ENCODE data around the gene PWWP2B. TPM values are rescaled to one million over a fixed set of nuclear protein-coding genes. Genes with fewer than 3 reads are reported as not detected.

The PWWP2B gene
- total and polyA plus RNA-seq, 2 of the 13 experiments (the other 11 are each of a cell fraction or from before 2014, with no cell fraction given): 2.3 to 4.7 TPM

GRCh38 chr10:132395704-132396493 lies 1.1 kb upstream of the PWWP2B start (continued):
- TF ChIP-seq ZNF503 (CRISPR knock-in tag; IDR thresholded peaks at IDR 0.05): 0 out of 2 replicates have a peak, but pooled peaks have one; percentile 25
- TF ChIP-seq ZNF639 (CRISPR knock-in tag; conservative IDR thresholded peaks at IDR 0.05): peak; percentile 18; the same call in 1 of the 2 replicates
- peak; percentile 73; the same call in 1 of the 2 replicates for TF ChIP-seq PHF21A (CRISPR knock-in tag; IDR thresholded peaks at IDR 0.05)
- TF ChIP-seq PRDM15 (CRISPR knock-in tag; IDR thresholded peaks at IDR 0.05): 0 out of 2 replicates have a peak, but pooled peaks have one; percentile 53
- TF ChIP-seq ZNF430 (CRISPR knock-in tag; IDR thresholded peaks at IDR 0.05): peak; percentile 75
- no peak for TF ChIP-seq EP300 (IDR thresholded peaks at IDR 0.05; ENCODE audit: low read depth in 2 of 2, low read length in 2 of 2)
- TF ChIP-seq EP300 (CRISPR knock-in tag; IDR thresholded peaks at IDR 0.05; ENCODE audit: borderline replicate concordance): no peak
- TF ChIP-seq ZNF747 (CRISPR knock-in tag; IDR thresholded peaks at IDR 0.05; ENCODE audit: borderline replicate concordance): peak; percentile 76; the same call in 1 of the 2 replicates
- peak; percentile 66; the same call in 1 of the 2 replicates for TF ChIP-seq MEIS2 (CRISPR knock-in tag; IDR thresholded peaks at IDR 0.05)
- no peak for TF ChIP-seq ADNP (CRISPR knock-in tag; IDR thresholded peaks at IDR 0.05)
- no peak for TF ChIP-seq GPBP1L1 (CRISPR knock-in tag; IDR thresholded peaks at IDR 0.05)
- no peak for TF ChIP-seq ZNF33A (CRISPR knock-in tag; IDR thresholded peaks at IDR 0.05; ENCODE audit: borderline replicate concordance)
- TF ChIP-seq LCORL (IDR thresholded peaks at IDR 0.05): no peak
- TF ChIP-seq LCORL (CRISPR knock-in tag; IDR thresholded peaks at IDR 0.05): no peak
- no peak for TF ChIP-seq CHD2 (IDR thresholded peaks at IDR 0.05; ENCODE audit: low read depth, low read length)
- no peak for TF ChIP-seq MAFK (conservative IDR thresholded peaks at IDR 0.05 in 1 of 2, IDR thresholded peaks at IDR 0.05 in 1 of 2; ENCODE audit: low read length in 2 of 2)
- TF ChIP-seq GLMP (CRISPR knock-in tag; IDR thresholded peaks at IDR 0.05; ENCODE audit: borderline replicate concordance): no peak
- TF ChIP-seq TCF12 (IDR thresholded peaks at IDR 0.05): no peak
- 0 out of 2 replicates have a peak, but pooled peaks have one; percentile 41 for TF ChIP-seq TCF12 (CRISPR knock-in tag; IDR thresholded peaks at IDR 0.05)
